DMS153 (cell line): ENCODE results near the gene DYNLRB2.
A peak's percentile ranks its signal among the peaks of the same experiment; 100 is the strongest.

ENCODE experiments used
- DNase-seq: peaks from one replicate; lab custom pipeline; 2025; lab: John Stamatoyannopoulos, UW

The DYNLRB2 gene

GRCh38 chr16:80552277-80552676 lies 11.5 kb downstream of the DYNLRB2 start:
- DNase-seq: no peak

- DNase-seq: no peak
Measured at GRCh38 chr16:80554033-80554432, 13.2 kb downstream of the DYNLRB2 start.

- no peak for DNase-seq
Measured at GRCh38 chr16:80556481-80556880, 15.7 kb downstream of the DYNLRB2 start.

GRCh38 chr16:80557037-80557436 lies 16.2 kb downstream of the DYNLRB2 start:
- peak; percentile 31 for DNase-seq

- no peak for DNase-seq
Measured at GRCh38 chr16:80559369-80559768, 18.6 kb downstream of the DYNLRB2 start.

- DNase-seq: no peak
Measured at GRCh38 chr16:80563066-80563465, 22.3 kb downstream of the DYNLRB2 start.

- DNase-seq: no peak
Measured at GRCh38 chr16:80564394-80564793, 23.6 kb downstream of the DYNLRB2 start.

GRCh38 chr16:80569440-80570105 lies 28.8 kb downstream of the DYNLRB2 start:
- no peak for DNase-seq

GRCh38 chr16:80570106-80570478 lies 29.3 kb downstream of the DYNLRB2 start:
- no peak for DNase-seq

- DNase-seq: no peak
Measured at GRCh38 chr16:80573700-80574120, 32.9 kb downstream of the DYNLRB2 start.

GRCh38 chr16:80576343-80576912 lies 35.6 kb downstream of the DYNLRB2 start:
- DNase-seq: no peak

- peak; percentile 32 for DNase-seq
Measured at GRCh38 chr16:80577485-80578280, 36.9 kb downstream of the DYNLRB2 start.

- no peak for DNase-seq
Measured at GRCh38 chr16:80580109-80580832, 39.5 kb downstream of the DYNLRB2 start.

GRCh38 chr16:80583466-80583865 lies 42.7 kb downstream of the DYNLRB2 start:
- no peak for DNase-seq

- no peak for DNase-seq
Measured at GRCh38 chr16:80585764-80586163, 45.0 kb downstream of the DYNLRB2 start.

- DNase-seq: no peak
Measured at GRCh38 chr16:80586476-80586875, 45.7 kb downstream of the DYNLRB2 start.

- DNase-seq: no peak
Measured at GRCh38 chr16:80587071-80587470, 46.3 kb downstream of the DYNLRB2 start.

- DNase-seq: no peak
Measured at GRCh38 chr16:80591071-80591915, 50.5 kb downstream of the DYNLRB2 start.

GRCh38 chr16:80592273-80592672 lies 51.5 kb downstream of the DYNLRB2 start:
- no peak for DNase-seq

GRCh38 chr16:80594756-80595155 lies 54.0 kb downstream of the DYNLRB2 start:
- no peak for DNase-seq

GRCh38 chr16:80596507-80597207 lies 55.9 kb downstream of the DYNLRB2 start:
- no peak for DNase-seq
